ENCODE results near the gene AKR1E2. TPM values are rescaled to one million over a fixed set of nuclear protein-coding genes. Genes with fewer than 3 reads are reported as not detected.

Gene AKR1E2
- total and polyA plus RNA-seq, 2 of the 8 experiments (the other 6 are each of a cell fraction or from before 2014, with no cell fraction given): 2.6 to 3.5 TPM

DNA sequence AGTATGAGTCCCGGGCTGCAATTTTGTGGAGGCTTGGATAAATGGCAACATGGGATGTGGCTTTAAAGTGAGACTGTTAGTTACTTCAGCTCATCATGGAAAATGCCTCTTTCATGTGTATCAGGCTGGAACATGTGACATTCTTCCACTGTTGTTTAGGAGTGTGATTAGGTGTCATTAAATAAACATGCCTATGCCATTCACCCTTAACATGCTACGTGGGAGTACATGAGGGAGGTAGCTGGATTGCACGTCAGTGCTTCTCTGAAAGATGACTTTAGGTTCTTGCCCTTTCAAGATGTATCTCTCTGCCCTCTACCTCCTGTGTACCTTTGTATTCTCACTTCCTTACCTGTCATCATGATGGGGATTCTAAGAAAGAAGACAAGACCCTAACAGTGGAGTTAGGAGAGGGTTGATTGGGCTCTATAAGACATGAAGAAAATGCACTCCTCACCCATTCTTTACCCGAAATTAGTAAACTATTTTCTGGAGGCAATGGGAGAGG lies 8.9 kb downstream of the AKR1E2 start (continued):
- no peak for TF ChIP-seq SIX5 (IDR thresholded peaks at IDR 0.05; ENCODE audit: low read depth, low read length)
- no peak for TF ChIP-seq NRF1 (IDR thresholded peaks at IDR 0.05; ENCODE audit: low read depth, low read length)
- no peak for TF ChIP-seq HDAC6 (IDR thresholded peaks at IDR 0.05; ENCODE audit: low read depth, low read length)
